Epithelial cell of proximal tubule (primary cell): ENCODE data around the gene GALNT14. TPM values are rescaled to one million over a fixed set of nuclear protein-coding genes. Genes with fewer than 3 reads are reported as not detected.

Experiments
- DNase-seq: peaks from one replicate; pipeline ENCODE4 v3.0.0-alpha.2; 2011; ENCODE audit warnings: low read depth
- H3K4me3 ChIP-seq: 2 replicates; pipeline ENCODE4 v1.5.1; 2011; ENCODE audit warnings: low read depth, mild to moderate bottlenecking, low read length
- CTCF ChIP-seq: conservative IDR thresholded peaks from 2 replicates; pipeline ENCODE4 v1.5.1; 2012; ENCODE audit warnings: low read depth, mild to moderate bottlenecking, low read length
- total RNA-seq: library from RNA; depleted of rRNA; stranded (reverse); fragments of >200 nt; gene quantifications from 2 replicates; pipeline ENCODE4 v1.2.3, GENCODE V29; 2015

GALNT14 gene
- total RNA-seq, 1 donor from 2014 or later = 80.7 TPM

- H3K4me3 ChIP-seq = no peak overlapping the region
- DNase-seq = no peak
- no peak for TF ChIP-seq CTCF
Observed at GRCh38 chr2:31071741-31072140, 66.5 kb downstream of the GALNT14 start.

GRCh38 chr2:31070339-31071125, 67.7 kb downstream of the GALNT14 start:
- no peak overlapping the region for H3K4me3 ChIP-seq
- DNase-seq = no peak
- TF ChIP-seq CTCF = peak; percentile 10

- DNase-seq = no peak
- no peak for TF ChIP-seq CTCF
- no peak overlapping the region for H3K4me3 ChIP-seq
Observed at GRCh38 chr2:31069643-31070325, 68.5 kb downstream of the GALNT14 start.

- no peak for DNase-seq
- no peak overlapping the region for H3K4me3 ChIP-seq
- TF ChIP-seq CTCF = peak; percentile 56
Observed at GRCh38 chr2:31067259-31067658, 71.0 kb downstream of the GALNT14 start.

- no peak overlapping the region for H3K4me3 ChIP-seq
- TF ChIP-seq CTCF = no peak
- no peak for DNase-seq
Observed at GRCh38 chr2:31066551-31066950, 71.7 kb downstream of the GALNT14 start.

GRCh38 chr2:31066086-31066485, 72.2 kb downstream of the GALNT14 start:
- DNase-seq = no peak
- no peak for TF ChIP-seq CTCF
- no peak overlapping the region for H3K4me3 ChIP-seq
